Epithelial cell of esophagus (primary cell): Measurements from ENCODE around the gene XRCC4.

Experiments used
- DNase-seq: peaks from one replicate; pipeline ENCODE4 v3.0.0; 2010; ENCODE audit warnings: low read depth
- H3K4me3 ChIP-seq: 2 replicates; pipeline ENCODE4 v1.5.1; 2011; ENCODE audit warnings: mild to moderate bottlenecking, low read length, control low read depth
- TF ChIP-seq, protein P1 (sequence below): IDR thresholded peaks from 2 replicates; pipeline ENCODE4 v1.5.1; 2011; ENCODE audit warnings: low read depth, mild to moderate bottlenecking, low read length, control low read depth, inconsistent platforms; ENCODE audit not compliant: insufficient read depth; ENCODE audit errors: missing control alignments

Gene XRCC4

DNA sequence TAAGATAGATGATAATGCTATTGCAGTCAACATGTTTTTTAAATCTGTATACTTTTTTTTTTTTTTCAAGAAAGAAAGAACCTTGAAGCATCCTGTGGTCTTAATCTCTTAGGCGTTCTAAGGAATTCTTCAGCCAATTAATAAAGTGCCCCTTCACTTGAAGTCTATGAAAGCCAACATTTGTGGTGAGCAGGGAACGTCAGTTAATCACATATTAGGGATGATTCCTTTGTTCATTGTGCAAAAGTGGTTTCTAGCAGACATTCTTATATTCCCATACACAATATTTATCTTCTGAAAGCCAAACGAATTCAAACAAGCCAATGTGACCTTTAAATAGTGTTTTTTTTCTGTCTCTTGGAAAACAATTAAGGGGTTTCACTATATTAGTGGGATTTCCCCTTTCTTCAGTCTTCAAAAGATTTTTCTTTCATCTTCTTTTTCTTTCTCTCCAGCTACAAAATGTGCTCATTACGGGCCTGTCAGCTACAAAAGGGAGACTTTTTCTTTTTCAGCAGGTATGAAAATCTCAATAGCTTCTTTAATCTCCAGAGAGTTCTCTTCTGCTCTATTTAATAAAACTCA lies 40.3 kb upstream of the XRCC4 start:
- no peak overlapping the region for H3K4me3 ChIP-seq
- no peak for DNase-seq
- TF ChIP-seq, protein P1, sequence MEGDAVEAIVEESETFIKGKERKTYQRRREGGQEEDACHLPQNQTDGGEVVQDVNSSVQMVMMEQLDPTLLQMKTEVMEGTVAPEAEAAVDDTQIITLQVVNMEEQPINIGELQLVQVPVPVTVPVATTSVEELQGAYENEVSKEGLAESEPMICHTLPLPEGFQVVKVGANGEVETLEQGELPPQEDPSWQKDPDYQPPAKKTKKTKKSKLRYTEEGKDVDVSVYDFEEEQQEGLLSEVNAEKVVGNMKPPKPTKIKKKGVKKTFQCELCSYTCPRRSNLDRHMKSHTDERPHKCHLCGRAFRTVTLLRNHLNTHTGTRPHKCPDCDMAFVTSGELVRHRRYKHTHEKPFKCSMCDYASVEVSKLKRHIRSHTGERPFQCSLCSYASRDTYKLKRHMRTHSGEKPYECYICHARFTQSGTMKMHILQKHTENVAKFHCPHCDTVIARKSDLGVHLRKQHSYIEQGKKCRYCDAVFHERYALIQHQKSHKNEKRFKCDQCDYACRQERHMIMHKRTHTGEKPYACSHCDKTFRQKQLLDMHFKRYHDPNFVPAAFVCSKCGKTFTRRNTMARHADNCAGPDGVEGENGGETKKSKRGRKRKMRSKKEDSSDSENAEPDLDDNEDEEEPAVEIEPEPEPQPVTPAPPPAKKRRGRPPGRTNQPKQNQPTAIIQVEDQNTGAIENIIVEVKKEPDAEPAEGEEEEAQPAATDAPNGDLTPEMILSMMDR: no peak

DNA sequence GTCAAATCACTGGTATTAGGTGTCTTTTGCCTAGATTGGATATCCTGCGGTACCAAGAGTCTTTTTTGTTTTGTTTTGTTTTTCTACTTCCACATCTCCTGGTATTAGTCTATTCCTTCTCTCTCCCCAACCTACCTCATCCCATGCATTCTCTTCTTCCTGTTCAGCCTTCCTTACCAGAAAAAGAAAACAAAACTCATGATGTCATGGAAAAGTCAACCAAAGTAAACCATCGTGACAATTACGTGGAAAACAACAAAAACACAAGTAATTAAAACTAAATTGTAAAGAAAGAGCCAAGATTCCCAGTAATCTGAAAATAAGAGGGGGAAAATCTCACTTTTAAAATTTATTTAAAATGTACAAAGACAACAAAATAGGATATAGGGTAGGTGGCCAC lies 38.4 kb upstream of the XRCC4 start:
- TF ChIP-seq, protein P1: no peak
- no peak overlapping the region for H3K4me3 ChIP-seq
- no peak for DNase-seq

DNA sequence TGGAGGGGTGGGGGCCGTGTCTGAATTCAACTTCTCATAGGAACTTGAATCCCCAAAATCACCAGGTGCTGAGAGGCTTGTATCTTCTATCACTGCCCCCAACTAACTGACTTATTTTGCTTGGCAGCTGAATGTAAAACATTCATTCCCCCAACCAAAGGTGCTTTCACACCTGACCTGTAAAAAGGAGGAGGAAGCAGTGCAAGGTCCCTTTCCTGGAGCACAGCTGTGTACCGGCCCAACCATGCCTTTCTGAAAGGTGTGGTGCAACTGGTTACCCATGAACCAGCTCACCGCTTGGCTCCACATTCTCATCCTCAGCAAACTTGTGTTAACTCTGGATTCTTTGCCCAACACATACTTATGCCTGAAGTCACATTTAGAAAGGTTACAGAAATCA lies 34.8 kb upstream of the XRCC4 start:
- no peak overlapping the region for H3K4me3 ChIP-seq
- TF ChIP-seq, protein P1: no peak
- no peak for DNase-seq

DNA sequence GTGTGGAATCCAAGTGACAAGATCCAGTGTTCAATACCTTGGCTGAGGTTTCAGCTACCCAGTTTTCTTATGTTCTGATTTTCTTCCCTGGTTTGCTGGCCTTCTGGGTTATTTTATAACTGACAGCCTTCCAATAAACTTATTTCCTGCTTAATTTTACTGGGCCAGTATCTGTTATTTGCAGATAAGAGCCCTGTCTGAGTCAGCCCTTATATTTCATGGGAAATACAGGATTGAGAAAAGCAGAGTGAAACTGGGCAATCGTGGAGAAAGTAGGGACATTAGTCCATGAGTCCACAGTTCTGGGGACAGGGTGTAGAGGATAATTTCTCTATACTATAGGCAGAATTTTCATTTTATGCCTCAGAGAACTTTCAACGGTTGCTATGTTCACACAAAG lies 32.4 kb upstream of the XRCC4 start:
- DNase-seq: no peak
- TF ChIP-seq, protein P1: no peak

DNA sequence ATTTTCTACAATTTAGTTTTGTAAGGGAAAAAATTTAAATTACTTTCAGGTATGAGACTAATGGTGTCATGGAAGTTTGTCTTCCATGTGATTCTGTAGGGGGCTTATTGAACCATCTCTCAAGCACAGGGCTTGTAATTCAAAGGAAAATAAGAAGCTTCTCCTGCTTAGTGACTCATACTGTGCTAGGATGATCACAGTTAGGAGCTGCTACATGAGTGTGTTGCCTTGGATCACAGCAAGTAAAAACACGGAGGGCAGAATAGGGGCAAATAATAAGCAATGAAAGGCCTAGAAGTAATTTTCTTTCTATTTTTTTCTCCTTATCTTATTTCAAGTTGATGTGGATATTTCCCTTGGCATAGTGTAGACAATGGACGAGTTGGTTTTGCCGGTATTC lies 29.1 kb upstream of the XRCC4 start:
- DNase-seq: peak; percentile 9
- TF ChIP-seq, protein P1: no peak
- H3K4me3 ChIP-seq: no peak overlapping the region

More for the DNA sequence above, 32.4 kb upstream of the XRCC4 start:
- H3K4me3 ChIP-seq: no peak overlapping the region

DNA sequence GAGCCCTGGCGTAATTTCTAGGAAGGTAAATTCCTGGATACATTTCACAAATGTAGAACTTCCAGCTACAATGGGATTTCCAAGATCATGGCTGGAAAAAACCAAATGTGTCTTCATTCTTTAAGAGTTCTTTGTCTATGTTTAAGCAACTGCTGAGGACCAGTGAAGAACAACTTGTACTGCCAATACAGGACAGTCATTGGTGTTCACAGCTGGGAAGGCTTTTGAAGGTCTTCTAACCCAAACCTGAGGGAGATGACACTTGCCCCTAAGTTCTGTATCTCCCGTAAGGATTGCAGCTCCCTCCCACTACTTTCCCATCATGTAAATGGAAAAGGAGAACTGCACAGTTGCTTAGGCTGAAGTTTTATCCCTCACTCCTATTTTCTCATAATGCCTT lies 28.5 kb upstream of the XRCC4 start:
- no peak overlapping the region for H3K4me3 ChIP-seq
- no peak for DNase-seq
- TF ChIP-seq, protein P1: no peak

DNA sequence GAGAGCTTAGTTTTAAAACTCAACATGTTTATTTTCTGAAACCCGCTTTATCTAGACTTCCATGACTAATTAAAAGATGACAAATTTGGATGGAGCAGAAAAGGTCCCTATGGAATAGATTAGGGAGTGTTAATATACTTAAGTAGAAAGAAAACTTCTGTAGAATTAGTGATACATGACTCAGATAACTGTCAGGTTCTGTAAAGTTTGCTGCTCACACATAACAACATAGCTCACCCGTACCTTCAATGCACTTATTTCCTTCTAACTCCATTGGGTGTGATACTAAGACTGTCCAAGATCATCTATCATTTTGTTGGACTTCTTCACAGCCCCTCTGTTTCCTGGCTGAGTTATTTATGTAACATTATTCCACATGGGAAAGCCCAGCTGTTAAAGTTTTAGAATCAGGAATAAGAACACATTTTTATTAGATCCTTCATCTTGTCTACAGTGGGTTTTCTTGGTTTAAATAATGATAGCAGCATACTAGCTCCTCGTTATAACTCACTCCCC lies 27.9 kb upstream of the XRCC4 start:
- TF ChIP-seq, protein P1: no peak

More for the DNA sequence above, 27.9 kb upstream of the XRCC4 start:
- no peak for DNase-seq
- no peak overlapping the region for H3K4me3 ChIP-seq
